HG03558 (cell line): ENCODE results near the gene CYP4F22.
"Not testable (repeated sequence)": the region's sequence is repeated elsewhere in the genome, so short reads cannot be mapped to it uniquely, and the experiment has no call there.

ENCODE experiments used
- ATAC-seq: cut with Tn5 transposase; IDR thresholded peaks from one replicate; pipeline ENCODE4 v1.9.1; 2021; ENCODE audit warnings: moderate number of reproducible peaks; ENCODE audit not compliant: unreplicated experiment; ENCODE audit errors: extremely low read depth

Gene CYP4F22

DNA sequence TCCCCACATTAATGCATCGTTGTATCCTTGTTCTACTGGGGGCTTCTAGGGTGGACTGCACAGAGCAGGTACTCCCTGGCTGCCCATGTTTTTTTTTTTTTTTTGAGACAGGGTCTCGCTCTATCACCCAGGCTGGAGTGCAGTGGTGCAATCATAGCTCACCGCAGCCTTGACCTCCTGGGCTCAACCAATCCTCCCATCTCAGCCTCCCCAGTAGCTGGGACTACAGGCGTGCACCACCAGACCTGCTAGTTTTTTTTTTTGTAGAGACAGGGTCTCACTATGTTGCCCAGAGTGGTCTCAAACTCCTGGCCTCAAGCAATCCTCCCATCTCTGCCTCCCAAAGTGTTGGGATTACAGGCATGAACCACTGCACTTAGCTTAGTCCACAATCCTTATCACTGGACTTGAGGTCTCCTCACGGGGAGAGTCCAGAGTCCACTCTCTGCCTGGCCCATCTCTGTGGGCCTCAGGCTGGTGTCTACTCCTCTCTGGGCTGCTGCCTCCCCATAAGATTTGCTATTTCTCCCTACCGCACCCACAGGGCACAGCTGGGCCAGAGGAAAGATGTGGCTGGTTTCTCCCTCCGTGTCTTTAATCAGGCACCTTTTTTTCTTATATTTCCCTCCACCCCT lies 56.3 kb downstream of the CYP4F22 start:
- ATAC-seq: no peak

DNA sequence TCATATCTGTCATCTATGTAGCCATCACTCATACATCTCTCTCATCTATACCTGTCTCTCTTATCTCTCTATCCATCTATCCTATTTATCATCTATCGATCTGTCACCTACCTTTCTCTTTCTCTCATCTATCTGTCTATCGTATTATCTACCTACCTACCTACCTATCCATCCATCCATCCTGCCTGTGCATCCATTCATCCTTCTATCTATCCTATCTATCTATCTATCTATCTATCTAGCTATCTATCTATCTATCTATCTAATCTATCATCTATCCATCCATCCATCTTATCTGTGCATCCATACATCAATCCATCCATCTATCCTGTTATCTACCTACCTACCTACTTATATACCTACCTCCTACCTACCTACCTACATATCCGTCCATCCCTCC lies 62.1 kb downstream of the CYP4F22 start:
- no peak for ATAC-seq

DNA sequence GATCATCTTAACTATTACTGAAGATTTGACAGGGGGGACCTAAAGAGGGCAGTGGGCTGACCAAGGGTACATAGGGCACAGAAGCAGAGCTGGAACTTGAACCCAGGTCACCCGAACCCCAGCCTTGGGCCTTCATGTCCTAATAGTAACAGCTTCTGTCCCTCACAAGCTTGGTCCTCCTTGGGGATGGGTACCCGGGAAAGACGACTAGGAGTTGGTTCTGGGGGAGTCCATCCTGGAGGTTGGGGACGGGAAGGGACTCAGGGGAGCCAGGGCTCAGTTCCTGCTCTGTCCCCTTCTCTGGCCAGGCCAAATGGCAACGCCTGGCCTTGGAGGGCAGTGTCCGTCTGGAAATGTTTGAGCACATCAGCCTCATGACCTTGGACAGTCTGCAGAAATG lies 67.1 kb downstream of the CYP4F22 start:
- no peak for ATAC-seq

DNA sequence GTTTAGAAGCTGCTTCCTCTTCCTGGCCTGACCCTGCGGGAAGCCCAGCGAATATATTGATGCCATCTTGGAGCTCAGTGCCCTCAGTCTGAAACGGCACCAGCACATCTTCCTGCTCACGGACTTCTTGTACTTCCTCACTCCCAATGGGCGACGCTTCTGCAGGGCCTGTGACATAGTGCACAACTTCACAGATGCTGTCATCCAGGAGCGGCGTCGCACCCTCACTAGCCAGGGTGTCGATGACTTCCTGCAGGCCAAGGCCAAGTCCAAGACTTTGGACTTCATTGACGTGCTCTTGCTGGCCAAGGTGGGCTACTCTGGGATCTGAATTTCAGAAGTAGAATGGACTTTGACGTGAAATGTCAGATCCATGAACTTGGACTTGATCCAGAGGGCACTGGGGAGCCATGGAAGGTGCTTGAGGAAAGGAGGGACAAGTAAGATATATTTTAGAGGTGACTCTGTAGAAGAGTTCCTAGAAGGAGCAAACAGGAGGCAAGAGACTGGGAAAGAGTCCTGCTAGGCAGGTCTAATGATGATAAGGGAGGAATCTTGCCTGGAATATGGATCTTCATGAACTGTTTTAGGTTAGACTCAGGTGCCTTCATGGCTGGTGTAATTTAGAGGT lies 68.3 kb downstream of the CYP4F22 start:
- ATAC-seq: no peak

DNA sequence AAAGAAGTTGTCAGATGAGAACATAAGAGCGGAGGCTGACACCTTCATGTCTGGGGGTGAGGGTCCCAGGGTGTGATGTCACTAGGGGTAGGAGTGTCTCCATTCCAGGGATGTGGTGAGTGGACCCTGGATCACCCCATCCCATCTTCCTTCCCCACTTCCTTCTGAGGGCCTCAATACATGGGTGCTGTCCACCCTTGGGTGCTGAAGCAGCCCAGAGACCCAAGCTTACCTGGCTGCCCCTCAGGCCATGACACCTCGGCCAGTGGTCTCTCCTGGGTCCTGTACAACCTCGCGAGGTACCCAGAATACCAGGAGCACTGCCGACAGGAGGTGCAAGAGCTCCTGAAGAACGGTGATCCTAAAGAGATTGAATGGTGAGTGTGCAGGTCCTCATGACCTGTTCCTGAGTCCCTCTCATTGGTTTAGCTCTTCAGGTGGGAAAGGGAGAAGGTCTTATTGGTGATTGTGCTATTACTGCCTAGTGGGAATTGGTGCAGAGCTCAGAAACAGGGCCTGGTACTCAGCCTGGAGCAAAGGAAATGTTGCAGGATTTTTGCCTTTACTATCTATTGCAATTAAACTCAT lies 69.0 kb downstream of the CYP4F22 start:
- ATAC-seq: no peak

DNA sequence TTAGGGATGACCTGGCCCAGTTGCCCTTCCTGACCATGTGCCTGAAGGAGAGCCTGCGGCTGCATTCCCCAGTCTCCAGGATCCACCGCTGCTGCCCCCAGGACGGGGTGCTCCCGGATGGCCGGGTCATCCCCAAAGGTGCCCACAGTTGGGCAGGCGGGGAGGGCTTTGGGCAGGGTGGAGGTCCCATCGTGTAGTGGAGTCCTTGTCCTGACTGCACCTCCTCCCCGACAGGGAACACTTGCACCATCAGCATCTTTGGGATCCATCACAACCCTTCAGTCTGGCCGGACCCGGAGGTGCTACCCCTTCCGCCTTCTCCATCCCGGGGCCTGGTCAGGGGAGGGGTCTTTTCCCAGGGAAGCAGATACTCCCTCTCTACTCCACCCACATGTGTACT lies 75.0 kb downstream of the CYP4F22 start:
- ATAC-seq: no peak

DNA sequence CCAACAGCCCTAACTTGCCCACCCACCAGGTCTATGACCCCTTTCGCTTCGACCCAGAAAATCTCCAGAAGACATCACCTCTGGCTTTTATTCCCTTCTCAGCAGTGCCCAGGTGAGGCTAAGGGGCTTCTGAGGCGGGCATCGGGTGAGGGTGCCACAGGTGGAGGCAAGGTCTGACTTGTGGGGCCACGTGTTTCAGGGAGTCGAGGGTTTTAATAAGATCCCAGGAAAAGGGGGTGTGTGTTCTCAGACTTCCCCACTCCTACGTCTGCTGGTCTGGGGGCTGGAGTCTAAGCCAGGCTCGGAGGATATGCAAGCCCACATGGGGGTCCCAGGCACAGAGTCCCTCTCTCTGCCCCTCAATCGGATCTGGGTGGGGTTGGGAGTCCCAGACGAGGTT lies 75.8 kb downstream of the CYP4F22 start:
- no peak for ATAC-seq

DNA sequence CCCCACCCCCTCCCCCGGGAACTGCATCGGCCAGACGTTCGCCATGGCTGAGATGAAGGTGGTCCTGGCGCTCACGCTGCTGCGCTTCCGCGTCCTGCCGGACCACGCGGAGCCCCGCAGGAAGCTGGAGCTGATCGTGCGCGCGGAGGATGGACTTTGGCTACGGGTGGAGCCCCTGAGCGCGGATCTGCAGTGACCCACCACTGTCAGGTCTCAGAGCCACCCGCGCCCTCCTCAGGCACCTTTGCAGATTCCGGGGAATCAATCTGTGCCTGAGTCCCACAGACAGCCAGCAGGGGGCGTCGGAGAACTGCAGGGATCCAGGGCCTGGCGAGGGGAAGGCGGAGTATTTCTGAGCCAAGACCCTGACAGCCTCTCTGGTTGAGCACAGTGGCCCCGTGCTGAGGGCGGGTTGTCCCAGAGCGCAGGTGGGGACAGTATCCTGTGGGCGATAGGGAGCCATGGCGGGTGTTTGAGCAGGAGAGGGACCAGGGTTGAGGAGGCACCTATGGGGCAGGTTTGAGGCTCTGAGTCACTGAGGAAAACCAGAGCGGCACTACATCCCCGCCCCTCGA lies 76.3 kb downstream of the CYP4F22 start:
- ATAC-seq: no peak

DNA sequence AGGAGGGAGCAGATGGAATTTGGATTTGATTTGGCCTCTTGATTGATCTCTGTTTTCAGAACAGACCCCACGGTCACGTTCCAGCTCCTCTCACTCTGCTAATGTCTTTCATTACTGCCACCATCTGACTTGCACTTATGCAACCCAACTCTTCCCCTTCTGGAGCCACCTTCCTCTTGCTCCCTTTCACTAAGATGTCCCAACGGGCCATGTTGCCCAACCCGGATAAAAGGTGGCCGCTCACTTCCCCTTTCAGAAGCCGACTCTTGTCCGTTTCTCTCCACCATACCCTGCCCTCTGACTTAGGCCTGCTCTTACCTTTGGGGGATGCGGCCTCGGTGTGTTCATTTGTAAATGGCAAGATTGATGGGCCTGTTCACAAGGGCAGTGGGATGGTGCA lies 79.3 kb downstream of the CYP4F22 start:
- ATAC-seq: no peak

DNA sequence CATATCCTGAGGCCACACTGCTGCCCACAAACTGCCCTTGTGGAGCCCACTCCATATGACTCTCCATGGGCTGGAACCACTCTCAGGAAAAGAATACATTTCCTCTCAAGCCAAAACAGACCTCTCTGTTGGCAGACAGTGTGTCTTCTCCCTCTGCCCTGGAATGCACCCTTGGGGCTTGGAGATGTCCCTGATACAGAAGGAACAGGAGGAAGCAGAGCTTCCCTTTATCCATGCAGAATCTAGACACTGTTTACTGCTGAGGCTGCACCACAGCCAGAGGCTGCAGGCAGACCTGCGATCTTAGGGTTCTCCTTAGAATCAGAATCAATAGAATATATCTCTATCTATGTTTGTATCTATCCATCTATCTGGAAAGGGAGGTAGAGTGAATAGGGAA lies 79.9 kb downstream of the CYP4F22 start:
- ATAC-seq: no peak

DNA sequence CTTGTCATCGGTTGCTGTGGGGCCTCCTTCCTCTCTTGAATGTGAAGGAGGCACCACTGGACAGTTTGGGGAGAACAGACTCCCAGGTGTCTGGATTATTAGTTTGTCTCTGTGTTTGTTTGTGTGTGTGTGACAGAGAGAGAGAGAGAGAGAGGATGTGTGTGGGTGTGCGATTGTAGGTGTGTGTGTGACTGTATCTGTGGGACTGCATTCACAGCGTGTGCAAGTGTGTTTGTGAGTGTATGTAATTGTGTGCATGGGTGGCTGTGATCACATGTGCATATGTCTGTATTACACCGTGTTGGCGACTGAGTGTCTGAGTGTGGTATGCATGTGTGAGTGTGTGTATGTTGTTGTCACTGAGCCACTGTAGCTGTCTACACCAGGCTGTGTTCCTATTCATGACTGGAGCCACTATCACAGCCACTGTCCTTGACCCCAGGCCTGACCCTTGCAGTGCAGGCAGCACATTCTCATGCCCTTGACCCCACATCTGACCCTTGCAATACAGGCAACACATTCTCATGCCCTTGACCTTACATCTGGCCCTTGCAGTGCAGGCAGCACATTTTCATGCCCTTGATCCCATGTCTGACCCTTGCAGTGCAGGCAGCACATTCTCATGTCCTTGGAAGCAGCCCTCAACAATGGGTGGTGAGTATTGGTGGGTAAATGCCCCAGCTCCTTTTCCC lies 81.6 kb downstream of the CYP4F22 start:
- ATAC-seq: no peak

DNA sequence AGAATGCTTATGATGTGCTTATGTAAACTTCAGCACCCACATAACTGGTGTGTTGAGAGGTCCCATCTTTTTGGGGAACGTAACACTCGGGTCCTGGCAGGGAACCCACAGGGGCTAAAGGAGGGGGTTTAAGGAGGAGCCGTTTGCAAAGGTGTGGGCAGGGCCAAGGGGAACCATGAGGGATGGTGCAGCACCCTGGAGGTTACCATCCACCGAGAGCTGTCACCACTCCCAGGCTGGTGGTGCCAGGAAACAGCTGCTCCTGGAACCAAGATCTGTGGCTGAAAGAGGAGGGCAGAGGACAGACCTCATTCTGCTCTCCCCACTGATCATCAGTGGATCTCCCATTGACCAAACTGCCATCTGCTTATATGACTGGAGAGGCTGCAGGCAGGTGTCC lies 83.5 kb downstream of the CYP4F22 start:
- ATAC-seq: no peak

DNA sequence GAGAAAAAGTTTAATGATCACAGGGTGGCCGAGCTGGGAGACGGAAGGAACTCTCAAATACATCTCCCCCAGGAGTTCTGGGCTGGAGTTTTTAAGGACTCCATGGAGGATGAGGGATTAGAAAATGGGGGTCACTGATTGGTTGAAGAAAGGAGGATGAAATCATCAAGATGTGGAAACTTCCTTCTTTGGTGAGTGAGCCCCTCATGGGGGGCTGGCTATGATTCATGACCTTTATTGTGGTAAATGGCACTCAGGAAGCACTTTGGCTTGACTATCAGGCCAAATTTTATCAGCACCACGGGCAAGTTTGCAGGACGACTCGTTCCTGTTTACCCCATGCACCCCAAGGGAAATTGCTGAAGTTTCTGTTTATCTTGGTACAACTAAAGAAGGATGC lies 84.2 kb downstream of the CYP4F22 start:
- ATAC-seq: not testable (repeated sequence)

DNA sequence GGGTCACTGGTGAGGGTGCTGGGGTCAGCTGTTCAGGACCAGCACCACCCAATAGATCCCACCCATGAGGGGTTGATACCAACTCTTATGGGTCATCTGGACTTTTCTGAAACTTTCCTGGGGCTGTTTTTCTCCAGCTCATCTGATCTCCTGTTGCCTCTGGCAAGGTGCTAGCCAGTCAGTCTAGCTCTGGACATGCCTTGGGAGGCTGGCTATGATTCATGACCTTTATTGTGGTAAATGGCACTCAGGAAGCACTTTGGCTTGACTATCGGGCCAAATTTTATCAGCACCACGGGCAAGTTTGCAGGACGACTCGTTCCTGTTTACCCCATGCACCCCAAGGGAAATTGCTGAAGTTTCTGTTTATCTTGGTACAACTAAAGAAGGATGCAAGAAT lies 85.4 kb downstream of the CYP4F22 start:
- not testable (repeated sequence) for ATAC-seq

DNA sequence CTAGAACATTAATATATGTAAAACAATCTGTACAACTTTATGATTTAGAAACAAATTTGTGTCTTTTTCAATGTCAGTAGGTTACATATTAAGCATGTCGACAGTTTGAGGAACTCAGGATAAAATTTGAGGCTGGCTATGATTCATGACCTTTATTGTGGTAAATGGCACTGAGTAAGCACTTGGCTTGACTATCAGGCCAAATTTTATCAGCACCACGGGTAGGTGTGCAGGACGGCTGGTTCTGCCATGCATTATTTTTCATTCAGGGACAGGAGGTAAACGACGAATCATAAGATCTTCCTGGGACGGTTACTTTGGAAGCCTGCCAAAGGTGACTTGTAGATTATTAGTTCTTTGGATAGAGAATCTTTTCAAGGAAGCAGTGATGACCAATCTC lies 86.7 kb downstream of the CYP4F22 start:
- ATAC-seq: no peak
